HG03439 (cell line): ENCODE results near the gene F8.
"Not testable (repeated sequence)": the region's sequence is repeated elsewhere in the genome, so short reads cannot be mapped to it uniquely, and the experiment has no call there.

Experiments
- ATAC-seq: cut with Tn5 transposase; IDR thresholded peaks from one replicate; pipeline ENCODE4 v1.9.1; 2021; ENCODE audit warnings: mild to moderate bottlenecking, moderate library complexity; ENCODE audit not compliant: unreplicated experiment

The F8 gene

GRCh38 chrX:154988719-154989118, 33.8 kb downstream of the F8 start:
- no peak for ATAC-seq

- ATAC-seq = no peak
These were observed 34.6 kb downstream of the F8 start for GRCh38 chrX:154987940-154988339.

DNA sequence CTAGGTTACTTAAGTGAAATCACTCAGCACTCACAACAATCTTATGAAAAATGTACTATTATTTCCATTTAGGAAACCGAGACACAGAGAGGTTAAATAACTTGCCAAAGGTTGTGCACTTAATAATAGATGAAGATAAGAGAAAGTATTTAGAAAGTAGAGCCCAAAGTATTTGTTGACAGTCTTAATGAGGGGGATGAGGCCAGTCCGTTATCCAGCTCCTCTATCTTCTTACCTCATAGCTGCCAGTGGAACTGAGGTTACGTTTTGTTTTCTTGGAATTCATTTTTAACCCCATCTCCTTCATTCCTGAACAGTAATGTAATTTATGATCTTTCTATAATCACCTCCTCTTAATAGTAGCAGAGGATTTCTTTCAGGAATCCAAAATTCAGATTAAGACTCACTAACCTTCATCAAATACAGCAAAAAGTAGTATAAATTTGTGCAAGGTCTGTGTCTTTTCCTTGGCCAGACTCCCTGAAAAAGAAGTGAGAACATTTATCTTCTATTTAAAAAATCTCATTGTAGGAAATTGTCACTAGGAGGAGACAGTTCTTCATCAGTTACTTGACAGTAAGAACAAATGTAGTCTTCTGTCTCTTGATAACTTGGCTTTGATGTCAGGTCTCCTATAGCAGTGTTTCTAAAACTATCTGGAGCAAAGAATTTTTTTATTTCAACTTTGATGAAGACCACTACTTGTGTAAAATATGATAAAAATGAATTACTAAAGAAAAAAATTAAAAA, 35.5 kb downstream of the F8 start:
- no peak for ATAC-seq

- peak; percentile 25 for ATAC-seq
These were observed 41.5 kb downstream of the F8 start for GRCh38 chrX:154981116-154981411.

GRCh38 chrX:154980330-154981115, 42.0 kb downstream of the F8 start:
- ATAC-seq = peak; percentile 87

GRCh38 chrX:154979629-154980028, 42.9 kb downstream of the F8 start:
- ATAC-seq = no peak

DNA sequence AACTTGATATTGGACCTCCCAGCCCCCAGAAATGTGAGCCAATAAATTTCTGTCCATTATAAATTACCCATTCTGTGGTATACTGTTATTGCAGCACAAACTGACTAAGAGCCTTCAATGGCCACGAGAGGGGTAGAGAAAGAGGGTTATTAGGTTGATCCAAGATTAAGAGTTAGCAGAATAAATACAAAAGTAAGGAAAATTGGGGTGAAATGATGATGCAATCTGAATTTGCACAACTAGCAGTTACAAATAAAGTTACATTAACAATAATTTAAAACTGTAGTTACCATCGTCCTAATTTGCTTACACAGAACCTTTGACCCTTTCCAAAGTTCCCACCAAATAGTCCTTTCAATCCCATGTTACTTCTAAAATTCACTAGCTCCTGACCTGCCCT, 54.2 kb downstream of the F8 start:
- ATAC-seq = no peak

DNA sequence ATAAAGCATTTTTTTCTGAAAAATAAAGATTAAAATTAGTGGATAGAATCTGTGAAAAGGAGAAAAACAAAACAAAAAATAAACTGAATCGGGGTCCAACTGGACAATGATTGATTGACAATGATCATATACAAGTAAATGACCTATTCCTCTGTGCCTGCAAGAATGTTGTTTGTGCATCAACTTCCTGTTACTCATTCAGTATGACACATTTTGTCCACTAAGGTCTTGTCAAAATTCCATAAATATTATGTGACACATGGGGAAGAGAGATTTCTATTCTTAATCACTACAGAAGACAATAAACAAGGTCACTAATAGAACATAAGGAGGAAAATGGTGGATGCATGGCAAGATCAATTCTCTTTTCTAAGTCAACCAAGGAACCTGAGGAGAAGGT, 54.9 kb downstream of the F8 start:
- ATAC-seq = no peak

DNA sequence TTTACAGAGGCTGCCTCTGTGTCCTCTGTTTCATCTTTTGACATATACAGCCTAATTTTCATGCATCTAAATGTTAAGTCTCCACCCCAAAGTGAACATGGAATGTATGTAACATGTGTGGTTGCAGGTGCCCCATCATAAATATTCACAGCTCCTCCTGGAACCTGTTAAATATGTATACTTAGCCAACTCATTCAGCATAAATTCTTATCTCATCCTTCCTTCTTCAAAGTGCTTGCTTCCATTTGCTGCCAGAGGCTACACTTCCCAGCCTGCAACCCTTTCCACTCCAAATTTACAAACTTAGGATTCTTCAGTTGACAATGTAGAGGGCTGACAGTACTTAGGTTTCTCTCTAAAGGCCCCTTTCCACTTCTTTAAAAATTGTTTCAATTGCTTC, 60.6 kb downstream of the F8 start:
- ATAC-seq = no peak

- ATAC-seq = not testable (repeated sequence)
These were observed 66.7 kb downstream of the F8 start for GRCh38 chrX:154955799-154956198.

DNA sequence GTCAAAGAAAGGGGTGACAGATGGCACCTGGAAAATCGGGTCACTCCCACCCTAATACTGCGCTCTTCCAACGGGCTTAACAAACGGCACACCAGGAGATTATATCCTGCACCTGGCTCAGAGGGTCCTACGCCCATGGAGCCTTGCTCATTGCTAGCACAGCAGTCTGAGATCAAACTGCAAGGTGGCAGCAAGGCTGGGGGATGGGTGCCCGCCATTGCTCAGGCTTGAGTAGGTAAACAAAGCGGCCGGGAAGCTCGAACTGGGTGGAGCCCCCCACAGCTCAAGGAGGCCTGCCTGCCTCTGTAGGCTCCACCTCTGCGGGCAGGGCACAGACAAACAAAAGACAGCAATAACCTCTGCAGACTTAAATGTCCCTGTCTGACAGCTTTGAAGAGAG, 83.3 kb downstream of the F8 start:
- not testable (repeated sequence) for ATAC-seq

DNA sequence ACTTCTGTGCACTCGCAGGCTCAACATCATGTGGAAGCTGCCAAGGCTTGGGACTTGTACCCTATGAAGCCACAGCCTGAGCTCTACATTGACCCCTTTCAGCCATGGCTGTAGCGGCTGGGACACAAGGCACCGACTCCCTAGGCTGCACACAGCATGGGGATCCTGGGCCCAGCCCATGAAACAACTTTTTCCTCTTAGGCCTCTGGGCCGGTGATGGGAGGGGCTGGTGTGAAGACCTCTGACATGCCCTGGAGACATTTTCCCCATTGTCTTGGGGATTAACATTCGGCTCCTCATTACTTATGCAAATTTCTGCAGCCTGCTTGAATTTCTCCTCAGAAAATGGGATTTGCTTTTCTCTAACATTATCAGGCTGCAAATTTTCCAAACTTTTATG, 97.8 kb downstream of the F8 start:
- ATAC-seq = not testable (repeated sequence)

DNA sequence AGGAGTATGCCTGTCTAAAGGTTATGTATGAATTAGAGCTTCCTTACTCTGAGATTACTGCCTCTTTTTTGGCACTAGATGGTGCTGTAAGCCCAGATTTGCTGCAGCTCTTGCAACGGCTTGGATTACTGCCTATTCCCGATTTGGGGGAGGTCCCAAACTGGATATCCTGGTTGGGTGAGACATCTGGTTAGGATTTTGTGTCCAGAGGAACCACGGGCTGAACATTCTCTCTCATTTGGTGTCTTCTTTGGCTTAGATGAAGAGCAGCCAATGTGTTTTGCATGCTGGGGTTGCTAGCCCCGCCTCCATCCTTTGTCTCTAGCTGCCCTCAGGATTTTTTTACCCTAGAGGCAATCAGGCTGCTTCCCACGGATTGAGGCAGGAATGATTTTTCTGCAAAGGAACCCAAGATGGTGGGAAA, 104.5 kb downstream of the F8 start:
- no peak for ATAC-seq

DNA sequence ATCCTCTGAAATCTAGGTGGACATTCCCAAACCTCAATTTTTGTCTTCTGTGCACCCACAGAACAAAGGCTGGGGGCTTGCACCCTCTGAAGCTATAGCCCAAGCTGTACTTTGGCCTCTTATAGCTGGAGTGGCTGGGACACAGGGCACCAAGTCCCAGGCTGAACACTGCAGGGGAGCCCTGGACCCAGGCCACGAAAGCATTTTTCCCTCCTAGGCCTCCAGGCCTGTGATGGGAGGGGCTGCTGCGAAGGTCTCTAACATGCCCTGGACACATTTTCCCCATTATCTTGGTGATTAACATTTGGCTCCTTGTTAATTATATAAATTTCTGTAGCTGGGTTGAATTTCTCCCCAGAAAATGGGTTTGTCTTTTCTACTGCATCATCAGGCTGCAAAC, 108.5 kb downstream of the F8 start:
- no peak for ATAC-seq

DNA sequence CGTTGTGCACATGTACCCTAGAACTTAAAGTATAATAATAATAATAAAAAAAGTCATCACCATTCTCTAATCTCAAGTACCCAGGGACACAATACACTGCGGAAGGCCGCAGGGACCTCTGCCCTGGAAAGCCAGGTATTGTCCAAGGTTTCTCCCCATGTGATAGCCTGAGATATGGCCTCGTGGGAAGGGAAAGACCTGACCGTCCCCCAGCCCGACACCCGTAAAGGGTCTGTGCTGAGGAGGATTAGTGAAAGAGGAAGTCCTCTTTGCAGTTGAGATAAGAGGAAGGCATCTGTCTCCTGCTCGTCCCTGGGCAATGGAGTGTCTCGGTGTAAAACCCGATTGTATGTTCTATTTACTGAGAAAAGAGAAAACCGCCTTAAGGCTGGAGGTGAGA, 112.0 kb downstream of the F8 start:
- not testable (repeated sequence) for ATAC-seq

- not testable (repeated sequence) for ATAC-seq
These were observed 112.5 kb downstream of the F8 start for GRCh38 chrX:154910048-154910447.

- ATAC-seq = no peak
These were observed 113.7 kb downstream of the F8 start for GRCh38 chrX:154908821-154909220.

DNA sequence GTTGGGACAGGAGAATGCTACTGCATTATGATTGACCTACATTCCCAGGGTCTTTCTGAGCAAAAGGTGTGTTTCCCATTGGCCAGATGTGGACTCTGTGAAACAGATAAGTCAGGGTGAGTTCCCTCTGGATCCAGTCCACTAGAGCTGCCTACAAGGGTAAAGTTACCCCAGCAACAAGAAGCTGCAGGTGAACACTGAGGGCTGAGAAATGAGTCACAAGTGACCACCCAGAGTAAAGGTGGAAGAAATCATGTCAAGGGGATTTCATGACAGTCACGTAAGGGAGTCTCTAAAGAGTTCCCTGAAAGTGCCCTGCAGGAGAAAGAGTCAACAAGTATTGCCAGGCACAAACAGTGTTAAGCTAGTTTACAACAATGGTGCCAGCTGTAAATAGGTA, 120.1 kb downstream of the F8 start:
- ATAC-seq = no peak

DNA sequence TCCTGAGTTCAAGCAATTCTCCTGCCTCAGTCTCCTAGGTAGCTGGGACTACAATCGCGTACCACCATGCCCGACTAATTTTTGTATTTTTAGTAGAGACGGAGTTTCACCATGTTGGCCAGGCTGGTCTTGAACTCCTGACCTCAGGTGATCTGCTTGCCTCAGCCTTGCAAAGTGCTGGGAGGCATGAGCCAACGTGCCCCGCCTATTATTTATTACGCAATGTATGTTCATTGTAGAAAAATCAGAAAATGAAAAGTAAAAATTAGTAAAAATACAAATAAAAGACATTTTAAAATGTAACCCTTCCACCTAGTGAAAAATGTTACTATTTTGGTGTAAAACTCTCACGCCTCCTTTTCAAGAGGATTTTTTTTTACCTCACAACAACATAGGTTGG, 122.2 kb downstream of the F8 start:
- no peak for ATAC-seq

- ATAC-seq = no peak
These were observed 130.2 kb downstream of the F8 start for GRCh38 chrX:154892296-154892695.

GRCh38 chrX:154890990-154891639, 131.4 kb downstream of the F8 start:
- ATAC-seq = no peak

DNA sequence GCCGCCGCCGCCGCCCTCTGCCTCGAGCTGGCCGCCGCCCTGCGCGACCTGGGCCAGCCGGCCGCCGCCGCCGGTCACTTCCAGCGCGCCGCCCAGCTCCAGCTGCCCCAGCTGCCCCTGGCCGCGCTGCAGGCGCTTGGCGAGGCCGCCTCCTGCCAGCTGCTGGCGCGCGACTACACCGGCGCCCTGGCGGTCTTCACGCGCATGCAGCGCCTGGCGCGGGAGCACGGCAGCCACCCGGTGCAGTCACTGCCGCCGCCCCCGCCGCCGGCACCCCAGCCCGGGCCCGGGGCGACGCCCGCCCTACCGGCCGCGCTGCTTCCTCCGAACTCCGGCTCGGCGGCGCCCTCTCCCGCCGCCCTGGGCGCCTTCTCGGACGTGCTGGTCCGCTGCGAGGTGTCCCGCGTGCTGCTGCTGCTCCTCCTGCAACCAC, 135.7 kb downstream of the F8 start:
- peak; percentile 45 for ATAC-seq
